GM12891 (cell line): Measurements from ENCODE around the gene HDAC8.

Experiments used
- POLR2A ChIP-seq: IDR thresholded peaks from 2 replicates; pipeline ENCODE4 v1.6.1; 2011; ENCODE audit warnings: low read depth, low read length, control low read depth
- POLR2AphosphoS5 ChIP-seq: IDR thresholded peaks from 2 replicates; pipeline ENCODE4 v1.6.1; 2011; ENCODE audit warnings: low read depth, low read length, control low read depth
- SPI1 ChIP-seq: IDR thresholded peaks from 2 replicates; pipeline ENCODE4 v1.6.1; 2011; ENCODE audit warnings: low read depth, low read length, control low read depth
- TAF1 ChIP-seq: IDR thresholded peaks from 2 replicates; pipeline ENCODE4 v1.6.1; 2011; ENCODE audit warnings: low read depth, low read length, control low read depth

DNA sequence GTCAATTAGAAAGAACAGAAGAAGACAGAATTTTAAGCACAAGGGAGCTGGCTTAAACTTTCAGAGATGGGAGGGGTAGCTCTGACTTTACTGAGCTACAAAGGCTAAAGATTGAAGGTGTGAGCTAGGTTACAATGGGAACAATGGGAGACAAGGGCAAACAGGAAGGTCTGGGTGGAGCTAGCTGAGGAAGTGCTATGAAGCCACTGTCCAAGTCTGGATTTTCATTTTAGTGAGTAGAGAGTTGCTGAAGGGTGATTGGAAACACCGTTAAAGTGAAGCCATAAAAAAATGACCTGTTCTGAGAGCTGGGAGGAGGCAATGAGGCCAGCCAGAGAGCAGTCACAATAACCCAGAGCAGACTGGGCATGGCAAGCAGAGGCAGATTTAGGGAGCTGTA lies 162.7 kb downstream of the HDAC8 start:
- TF ChIP-seq POLR2AphosphoS5 (no peak), POLR2A (no peak), TAF1 (no peak), SPI1 (no peak)
